H1 (cell line): Measurements from ENCODE around the gene EFCAB6. TPM values are rescaled to one million over a fixed set of nuclear protein-coding genes. Genes with fewer than 3 reads are reported as not detected.
A peak's percentile ranks its signal among the peaks of the same experiment; 100 is the strongest.

Experiments used
- CTCF ChIA-PET: fragments of 300-600 bp; sonication (Branson Sonifier 250); formaldehyde crosslinking; loops from one replicate; lab custom pipeline; 2021; ENCODE audit not compliant: partially characterized antibody; lab: Charles Lee
- POLR2A ChIA-PET: fragments of 300-600 bp; sonication (Branson Sonifier 250); formaldehyde crosslinking; loops from one replicate; lab custom pipeline; 2021; ENCODE audit warnings: inconsistent platforms; ENCODE audit not compliant: partially characterized antibody; lab: Charles Lee
- DNase-seq, 2 experiments: peaks; one replicate each; pipeline versions ENCODE4 v3.0.0 to v3.0.0-alpha.2; 2010 to 2022; ENCODE audit warnings: low spot score in 2 of 2, low read depth in 1 of 2, mixed read lengths in 1 of 2
- FAIRE-seq: peaks from 2 replicates; lab custom pipeline; 2011; peaks lifted over from hg19 to GRCh38; lab: Jason Lieb, UNC
- H2AFZ ChIP-seq: 2 replicates; pipeline ENCODE4 v1.8.1; 2012; ENCODE audit warnings: low read length, inconsistent platforms
- H2AK5ac ChIP-seq: 2 replicates; pipeline ENCODE4 v1.6.1; 2013; ENCODE audit warnings: low read depth, low read length
- H2BK120ac ChIP-seq: replicated peaks from 2 replicates; pipeline ENCODE3; 2013; ENCODE audit warnings: low read depth, low read length, inconsistent platforms
- H2BK12ac ChIP-seq: 2 replicates; pipeline ENCODE4 v1.6.1; 2013; ENCODE audit warnings: low read depth, low read length
- H2BK15ac ChIP-seq: 2 replicates; pipeline ENCODE4 v1.6.1; 2013; ENCODE audit warnings: low read length
- H2BK20ac ChIP-seq: 2 replicates; pipeline ENCODE4 v1.6.1; 2013; ENCODE audit warnings: low read length
- H2BK5ac ChIP-seq: 2 replicates; pipeline ENCODE4 v1.6.1; 2013; ENCODE audit warnings: low read depth, low read length
- H3K14ac ChIP-seq: 2 replicates; pipeline ENCODE4 v1.6.1; 2013; ENCODE audit warnings: inconsistent platforms; ENCODE audit not compliant: insufficient read length
- H3K18ac ChIP-seq: 2 replicates; pipeline ENCODE4 v1.6.1; 2013; ENCODE audit warnings: low read length; ENCODE audit errors: extremely low read depth
- H3K23ac ChIP-seq: 2 replicates; pipeline ENCODE4 v1.6.1; 2013; ENCODE audit warnings: inconsistent platforms; ENCODE audit not compliant: insufficient read length
- H3K23me2 ChIP-seq: 2 replicates; pipeline ENCODE4 v1.6.1; 2013; ENCODE audit warnings: low read depth, low read length
- H3K27ac ChIP-seq: 2 replicates; pipeline ENCODE4 v1.6.1; 2011; ENCODE audit warnings: low read depth, low read length, inconsistent platforms
- H3K27me3 ChIP-seq, 4 experiments: replicated peaks in 1 of 4; 1 replicate in 1 of 4; 2 replicates in 3 of 4; pipeline versions ENCODE4 v1.6.1 to v1.8.1; 2011 to 2013; ENCODE audit warnings: low read length in 3 of 4, mild to moderate bottlenecking in 3 of 4, inconsistent platforms in 2 of 4, mixed read lengths in 2 of 4, moderate library complexity in 1 of 4; ENCODE audit not compliant: control insufficient read depth in 3 of 4, insufficient read depth in 3 of 4; ENCODE audit errors: extremely low read depth in 1 of 4
- H3K36me3 ChIP-seq, 4 experiments: 2 replicates each; pipeline versions ENCODE4 v1.6.1 to v1.8.1; 2011 to 2013; ENCODE audit warnings: mild to moderate bottlenecking in 4 of 4, low read length in 3 of 4, moderate library complexity in 2 of 4, control low read depth in 1 of 4, inconsistent platforms in 1 of 4; ENCODE audit not compliant: insufficient read depth in 4 of 4, control insufficient read depth in 2 of 4
- H3K4ac ChIP-seq: replicated peaks from 2 replicates; pipeline ENCODE3; 2013; ENCODE audit warnings: low read length, low read depth, mixed read lengths, inconsistent platforms; ENCODE audit not compliant: insufficient read length
- H3K4me1 ChIP-seq, 4 experiments: replicated peaks in 1 of 4; 1 replicate in 1 of 4; 2 replicates in 3 of 4; pipeline versions ENCODE4 v1.6.1 to v1.8.1; 2011 to 2013; ENCODE audit warnings: low read length in 3 of 4, inconsistent platforms in 2 of 4, mixed read lengths in 1 of 4; ENCODE audit not compliant: insufficient read depth in 4 of 4, control insufficient read depth in 3 of 4
- H3K4me2 ChIP-seq, 2 experiments: 2 replicates each; pipeline versions ENCODE4 v1.6.1 to v1.8.1; 2011 to 2013; ENCODE audit warnings: low read depth in 2 of 2, low read length in 2 of 2, control low read depth in 1 of 2, inconsistent platforms in 1 of 2, mild to moderate bottlenecking in 1 of 2; ENCODE audit not compliant: insufficient read depth in 1 of 2
- H3K4me3 ChIP-seq, 4 experiments: fragments of 200-600, 300-600 bp in 1 of 4; sonication (generic), shearing (Covaris generic), sonication (Bioruptor Twin) in 1 of 4; 2 replicates each; pipeline versions ENCODE4 v1.5.1 to v1.8.1; 2011 to 2016; ENCODE audit warnings: low read length in 4 of 4, low read depth in 3 of 4, control low read depth in 2 of 4, inconsistent platforms in 2 of 4, mild to moderate bottlenecking in 2 of 4, mixed read lengths in 1 of 4, moderate library complexity in 1 of 4; ENCODE audit not compliant: insufficient read depth in 2 of 4; ENCODE audit errors: extremely low read depth in 1 of 4
- H3K56ac ChIP-seq: replicated peaks from 2 replicates; pipeline ENCODE3; 2013; ENCODE audit warnings: low read depth, mild to moderate bottlenecking, mixed read lengths, low read length, inconsistent platforms; ENCODE audit not compliant: insufficient read length
- H3K79me1 ChIP-seq: 2 replicates; pipeline ENCODE4 v1.6.1; 2013; ENCODE audit warnings: low read depth, low read length, control low read depth
- H3K79me2 ChIP-seq, 2 experiments: 2 replicates each; pipeline versions ENCODE4 v1.6.1 to v1.8.1; 2012 to 2013; ENCODE audit warnings: low read length in 2 of 2, mild to moderate bottlenecking in 2 of 2, inconsistent platforms in 1 of 2; ENCODE audit not compliant: insufficient read depth in 2 of 2, control insufficient read depth in 1 of 2
- H3K9ac ChIP-seq, 4 experiments: replicated peaks in 1 of 4; 1 replicate in 1 of 4; 2 replicates in 3 of 4; pipeline versions ENCODE4 v1.6.1 to v1.8.1; 2011 to 2013; ENCODE audit warnings: low read depth in 3 of 4, low read length in 3 of 4, control low read depth in 2 of 4, mild to moderate bottlenecking in 2 of 4, moderate library complexity in 2 of 4, inconsistent platforms in 1 of 4; ENCODE audit errors: extremely low read depth in 1 of 4
- H3K9me3 ChIP-seq, 2 experiments: 2 replicates each; pipeline versions ENCODE4 v1.6.1 to v1.8.1; 2012 to 2013; ENCODE audit warnings: mild to moderate bottlenecking in 2 of 2, moderate library complexity in 2 of 2, control low read depth in 1 of 2, inconsistent platforms in 1 of 2, low read depth in 1 of 2, low read length in 1 of 2, mixed read lengths in 1 of 2; ENCODE audit not compliant: insufficient read depth in 2 of 2
- H4K20me1 ChIP-seq, 2 experiments: replicated peaks in 1 of 2; 2 replicates each; pipeline versions ENCODE3 to v1.8.1; 2011 to 2013; ENCODE audit warnings: inconsistent platforms in 2 of 2, low read length in 2 of 2, mild to moderate bottlenecking in 1 of 2; ENCODE audit not compliant: insufficient read depth in 2 of 2, control insufficient read depth in 1 of 2
- H4K5ac ChIP-seq: 2 replicates; pipeline ENCODE4 v1.6.1; 2013; ENCODE audit warnings: low read length, low read depth, mixed read lengths, inconsistent platforms; ENCODE audit not compliant: insufficient read length
- H4K8ac ChIP-seq: 2 replicates; pipeline ENCODE4 v1.8.0; 2013; ENCODE audit warnings: mild to moderate bottlenecking, moderate library complexity, low read length, inconsistent platforms; ENCODE audit not compliant: insufficient read depth; ENCODE audit errors: extremely low read depth
- H4K91ac ChIP-seq: replicated peaks from 2 replicates; pipeline ENCODE3; 2013; ENCODE audit warnings: low read length, mixed read lengths, inconsistent platforms; ENCODE audit not compliant: insufficient read length
- SAP30 ChIP-seq: fragments of 300-600 bp; sonication (generic); IDR thresholded peaks from 2 replicates; pipeline ENCODE4 v1.7.1; 2012; ENCODE audit warnings: low read length, moderate library complexity, mild to moderate bottlenecking, inconsistent platforms; ENCODE audit not compliant: insufficient read depth, insufficient replicate concordance
- SIN3A ChIP-seq, 2 experiments: IDR thresholded peaks in 1 of 2; conservative IDR thresholded peaks in 1 of 2; 2 replicates each; pipeline ENCODE4 v1.6.1; 2011 to 2012; ENCODE audit warnings: low read length in 2 of 2, improper control_type of control experiment in 1 of 2, low read depth in 1 of 2, mild to moderate bottlenecking in 1 of 2
- WGBS, 2 experiments: shearing (Covaris generic) in 1 of 2; methylation state at CpG; one replicate each; pipeline versions ENCODE4 v1.1.6 to v1.1.7; 2013 to 2015; ENCODE audit warnings: low lambda C conversion rate in 2 of 2, mixed read lengths in 2 of 2, inconsistent platforms in 1 of 2, low coverage in 1 of 2, missing lambda C conversion rate in 1 of 2; ENCODE audit not compliant: insufficient replicate concordance in 2 of 2, insufficient coverage in 1 of 2, insufficient read length in 1 of 2; ENCODE audit errors: extremely low coverage in 1 of 2, missing lambda C conversion rate in 1 of 2; 5-methylcytosine and 5-hydroxymethylcytosine counted together
- polyA plus RNA-seq, 7 experiments: library from polyadenylated mRNA; depleted of rRNA in 3 of 7; stranded (reverse) in 5 of 7; unstranded in 2 of 7; fragments of >200 nt in 5 of 7; fragments of 200-250 nt in 2 of 7; gene quantifications; 1 replicate in 5 of 7; 2 replicates in 1 of 7; 4 replicates in 1 of 7; pipeline versions ENCODE4 v1.2.1 to v1.2.3, GENCODE V29; 2011 to 2013; ENCODE audit warnings: missing spikeins in 2 of 7, mixed read lengths in 2 of 7
- total RNA-seq: library from RNA; stranded (reverse); fragmentation: NEBNext Ultra II Directional; extraction: Animal tissue kit (Norgen Biotek cat#: 25700); gene quantifications from 2 replicates; pipeline ENCODE4 v1.2.1, GENCODE V29; 2021

The EFCAB6 gene
- total and polyA plus RNA-seq, 2 of the 8 experiments (the other 6 are each of a cell fraction or from before 2014, with no cell fraction given): 0.32 to 1.7 TPM

- H3K79me1 ChIP-seq: peaks cover 5% of the 10 kb centered on the region; the same call in 1 of the 2 replicates
- no peak overlapping the region for H2BK12ac ChIP-seq
- H3K27ac ChIP-seq: no peak overlapping the region
- H2BK15ac ChIP-seq: no peak overlapping the region
- 2% methylated on average over 13 of the region's 21 CpGs; no CpG with 5 or more reads in 1 of the 2 experiments for WGBS, 2 experiments
- no peak overlapping the region for H2BK120ac ChIP-seq
- H3K4me1 ChIP-seq: peaks cover 0 to 13% (median 5%) of the 10 kb centered on the region in 4 experiments; a peak in 6 of 7 replicates
- peak overlapping the region in 3 of 4 experiments; percentile 25 to 40 (median 26); a peak in 3 of 7 replicates for H3K9ac ChIP-seq
- no peaks in the 10 kb centered on the region for H4K20me1 ChIP-seq
- no peaks in the 10 kb centered on the region for H3K9me3 ChIP-seq
- H2BK5ac ChIP-seq: no peak overlapping the region
- no peak overlapping the region for H4K91ac ChIP-seq
- H3K4me2 ChIP-seq: peak overlapping the region; percentile 88 to 99
- no peaks in the 10 kb centered on the region for H3K36me3 ChIP-seq
- no peak overlapping the region for H2AK5ac ChIP-seq
- ChIA-PET POLR2A (interaction anchor here (1.5 to 3.2 kb wide), 2 partner anchors 10 to 80 kb away, joined by 3 to 20 read pairs; partner anchors contain the start of gene PNPLA5), CTCF (interaction anchor here (1.3 to 1.6 kb wide), 2 partner anchors 16 to 71 kb away, joined by 3 to 4 read pairs; no protein-coding TSS in a partner anchor)
- H2AFZ ChIP-seq: peak overlapping the region; percentile 91
- no peak overlapping the region for H4K8ac ChIP-seq
- no peak overlapping the region for H3K23ac ChIP-seq
- FAIRE-seq: no peak
- no peak overlapping the region for H3K14ac ChIP-seq
- no peak overlapping the region for H3K56ac ChIP-seq
- no peaks in the 10 kb centered on the region for H3K79me2 ChIP-seq
- peak overlapping the region; percentile 67 to 86 (median 76) for H3K4me3 ChIP-seq
- H3K23me2 ChIP-seq: peaks cover 6% of the 10 kb centered on the region
- no peak overlapping the region for H2BK20ac ChIP-seq
- TF ChIP-seq SAP30 (peak; percentile 38), SIN3A (conservative IDR thresholded peaks at IDR 0.05 in 1 of 2, IDR thresholded peaks at IDR 0.05 in 1 of 2; ENCODE audit: low read depth in 1 of 2, low read length in 2 of 2) (no peak)
- H4K5ac ChIP-seq: no peak overlapping the region
- H3K4ac ChIP-seq: no peak overlapping the region
- H3K27me3 ChIP-seq: no peaks in the 10 kb centered on the region
- H3K18ac ChIP-seq: no peak overlapping the region
- no peak for DNase-seq
These were observed 342 bp downstream of the EFCAB6 start for GRCh38 chr22:43811777-43812148.
